H54 (cell line): ENCODE results near the gene ITGB7.

Experiments
- DNase-seq: peaks from one replicate; pipeline ENCODE4 v3.0.0; 2011; ENCODE audit warnings: low spot score, mixed read lengths; ENCODE audit not compliant: insufficient read length
- FAIRE-seq: peaks from 3 replicates; lab custom pipeline; 2011; peaks lifted over from hg19 to GRCh38; lab: Jason Lieb, UNC
- POLR2A ChIP-seq: IDR thresholded peaks from 2 replicates; pipeline ENCODE4 v1.6.1; 2011; ENCODE audit warnings: low read depth, mild to moderate bottlenecking, low read length

The ITGB7 gene

DNA sequence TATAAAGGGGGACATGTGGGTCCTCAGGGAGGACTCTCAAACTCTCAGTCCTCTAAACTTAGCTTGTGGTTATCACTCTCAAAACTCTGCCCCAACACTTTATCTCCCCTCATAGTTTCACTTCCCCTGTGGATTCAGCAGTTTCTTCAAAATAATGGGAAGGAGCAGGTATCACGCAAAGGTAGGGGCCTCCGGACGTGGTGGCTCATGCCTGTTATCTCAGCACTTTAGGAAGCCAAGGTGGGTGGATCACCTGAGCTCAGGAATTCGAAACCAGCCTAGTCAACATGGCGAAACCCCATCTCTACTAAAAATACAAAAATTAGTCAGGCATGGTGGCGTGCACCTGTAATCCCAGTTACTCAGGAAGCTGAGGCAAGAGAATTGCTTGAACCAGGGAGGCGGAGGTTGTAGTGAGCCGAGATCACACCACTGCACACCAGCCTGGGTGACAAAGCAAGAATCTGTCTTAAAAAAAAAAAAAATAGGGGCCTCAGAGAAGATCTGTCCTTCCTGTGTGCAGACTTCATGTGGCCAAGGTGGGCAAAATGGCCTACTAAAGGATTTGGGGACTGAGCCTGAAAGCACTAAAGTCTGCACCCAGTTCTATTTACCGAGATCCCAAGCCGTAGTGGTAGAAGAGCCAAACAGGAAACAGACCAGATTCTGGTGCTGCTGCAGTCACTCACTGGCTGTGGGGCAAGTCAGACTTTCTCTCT is 6.4 kb downstream of the ITGB7 start:
- no peak for TF ChIP-seq POLR2A
- DNase-seq (no peak), FAIRE-seq (no peak)

DNA sequence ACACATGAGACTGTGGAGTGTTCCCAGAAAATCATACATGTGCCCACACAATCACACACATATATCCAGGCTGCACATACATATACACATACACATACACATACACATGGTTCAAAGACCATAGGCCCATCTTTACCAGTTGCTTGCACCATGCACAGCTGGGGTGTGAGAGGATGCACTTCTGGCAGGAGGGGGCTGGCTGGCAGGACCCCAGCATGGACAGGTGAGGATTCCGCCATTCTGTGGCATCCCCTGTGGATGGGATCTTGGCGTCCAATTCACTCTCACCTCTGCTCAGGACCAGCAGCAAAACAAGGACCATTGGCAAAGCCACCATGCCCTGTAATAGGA is 7.0 kb downstream of the ITGB7 start:
- TF ChIP-seq POLR2A = no peak
- DNase-seq (no peak), FAIRE-seq (no peak)

DNA sequence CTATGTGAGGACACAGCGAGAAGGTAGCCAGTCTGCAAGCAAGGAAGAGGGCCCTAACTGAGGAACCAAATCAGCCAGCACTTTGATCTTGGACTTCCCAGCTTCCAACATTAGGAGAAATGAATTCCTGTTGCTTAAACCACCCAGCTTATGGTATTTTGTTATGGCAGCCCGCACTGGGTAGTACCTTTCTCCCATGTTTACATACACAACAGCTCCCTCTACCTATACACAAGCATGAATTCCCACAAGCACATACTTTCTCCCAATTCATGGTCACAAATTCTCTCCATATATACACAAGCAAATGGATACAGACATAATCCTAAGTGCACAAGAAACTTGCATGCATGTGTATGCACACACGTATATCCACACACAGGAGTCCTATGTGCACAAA is 7.4 kb downstream of the ITGB7 start:
- TF ChIP-seq POLR2A = no peak
- FAIRE-seq = no peak
- no peak for DNase-seq

DNA sequence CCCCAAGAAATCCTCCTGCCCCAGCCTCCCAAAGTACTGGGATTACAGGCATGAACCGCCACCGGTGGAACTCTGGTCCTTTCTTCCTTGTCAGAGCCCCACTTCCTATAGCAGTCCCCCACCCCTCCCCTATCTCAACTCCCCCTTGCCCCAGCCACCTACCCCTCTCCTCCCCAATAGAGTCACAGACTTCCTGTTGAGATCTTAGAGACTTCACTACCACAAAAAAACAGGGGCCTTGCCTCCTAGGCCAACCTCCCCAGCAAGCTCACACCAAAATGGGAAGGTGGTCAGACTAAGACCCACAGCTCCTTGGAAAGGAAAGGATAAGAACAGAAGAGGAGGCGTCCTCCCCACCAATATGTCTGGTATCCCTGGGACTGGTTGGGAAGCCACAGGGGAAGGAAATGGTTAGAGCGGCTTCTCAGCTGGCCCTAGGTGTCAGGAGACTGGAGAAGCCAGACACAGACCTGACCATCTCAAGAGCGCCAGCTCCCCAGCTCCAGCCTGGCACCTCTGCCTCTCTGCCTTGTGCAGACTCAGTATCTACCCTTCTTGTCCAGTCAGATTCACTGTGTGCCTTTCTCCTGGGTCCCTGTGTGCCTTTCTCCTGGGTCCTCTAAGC is 8.5 kb downstream of the ITGB7 start:
- TF ChIP-seq POLR2A = no peak
- DNase-seq = no peak
- FAIRE-seq = no peak

DNA sequence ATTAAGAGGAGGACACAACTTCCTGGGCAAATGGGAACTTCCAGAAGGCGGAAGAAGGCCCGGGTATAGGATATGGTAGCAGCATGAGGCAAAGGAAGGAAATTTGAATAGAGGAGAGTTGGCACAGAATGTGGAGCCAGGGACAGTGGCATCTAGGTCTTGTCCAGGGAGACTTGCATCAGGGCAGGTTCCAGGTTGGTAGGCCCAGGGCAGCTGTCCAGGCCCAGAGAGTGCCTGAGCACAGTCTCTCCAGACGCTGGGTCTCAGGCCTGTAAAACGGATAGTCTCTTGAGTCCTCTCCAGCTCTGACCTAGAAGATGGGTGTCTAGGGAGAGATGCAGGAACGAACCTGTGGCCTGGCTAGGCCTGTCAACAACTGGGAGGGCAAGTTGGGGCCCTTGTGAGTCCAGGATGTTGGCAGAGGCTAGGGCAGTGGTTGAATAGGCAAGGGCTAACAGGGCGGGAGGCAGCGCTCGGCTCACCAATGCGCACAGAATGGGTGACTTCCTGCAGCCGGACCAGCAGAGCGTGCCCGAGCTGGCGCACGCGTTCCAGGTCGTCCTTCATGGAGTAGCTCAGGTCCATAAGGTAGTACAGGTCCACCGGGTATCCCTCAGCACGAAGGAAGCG is 9.9 kb downstream of the ITGB7 start:
- no peak for DNase-seq
- TF ChIP-seq POLR2A = no peak
- FAIRE-seq = no peak

DNA sequence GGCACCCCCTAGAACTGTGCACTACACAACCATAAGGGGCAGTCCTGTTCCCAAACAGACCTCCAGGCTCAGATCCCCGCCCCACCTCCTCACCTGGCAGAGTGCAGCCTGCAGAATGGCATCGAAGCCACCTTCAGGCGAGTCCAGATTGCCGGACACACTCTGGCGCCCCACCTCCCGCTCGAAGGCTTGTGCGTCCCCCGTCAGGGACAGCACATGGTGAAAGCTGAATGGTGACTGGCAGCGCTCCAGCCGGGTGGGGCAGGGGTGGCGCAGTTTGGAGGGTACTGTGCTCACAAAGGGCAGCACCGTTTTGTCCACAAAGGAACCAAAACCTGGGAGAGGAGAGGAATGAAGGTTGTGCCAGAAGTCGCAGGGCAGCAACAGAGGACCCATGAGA is 10.6 kb downstream of the ITGB7 start:
- no peak for TF ChIP-seq POLR2A
- no peak for FAIRE-seq
- DNase-seq = no peak

DNA sequence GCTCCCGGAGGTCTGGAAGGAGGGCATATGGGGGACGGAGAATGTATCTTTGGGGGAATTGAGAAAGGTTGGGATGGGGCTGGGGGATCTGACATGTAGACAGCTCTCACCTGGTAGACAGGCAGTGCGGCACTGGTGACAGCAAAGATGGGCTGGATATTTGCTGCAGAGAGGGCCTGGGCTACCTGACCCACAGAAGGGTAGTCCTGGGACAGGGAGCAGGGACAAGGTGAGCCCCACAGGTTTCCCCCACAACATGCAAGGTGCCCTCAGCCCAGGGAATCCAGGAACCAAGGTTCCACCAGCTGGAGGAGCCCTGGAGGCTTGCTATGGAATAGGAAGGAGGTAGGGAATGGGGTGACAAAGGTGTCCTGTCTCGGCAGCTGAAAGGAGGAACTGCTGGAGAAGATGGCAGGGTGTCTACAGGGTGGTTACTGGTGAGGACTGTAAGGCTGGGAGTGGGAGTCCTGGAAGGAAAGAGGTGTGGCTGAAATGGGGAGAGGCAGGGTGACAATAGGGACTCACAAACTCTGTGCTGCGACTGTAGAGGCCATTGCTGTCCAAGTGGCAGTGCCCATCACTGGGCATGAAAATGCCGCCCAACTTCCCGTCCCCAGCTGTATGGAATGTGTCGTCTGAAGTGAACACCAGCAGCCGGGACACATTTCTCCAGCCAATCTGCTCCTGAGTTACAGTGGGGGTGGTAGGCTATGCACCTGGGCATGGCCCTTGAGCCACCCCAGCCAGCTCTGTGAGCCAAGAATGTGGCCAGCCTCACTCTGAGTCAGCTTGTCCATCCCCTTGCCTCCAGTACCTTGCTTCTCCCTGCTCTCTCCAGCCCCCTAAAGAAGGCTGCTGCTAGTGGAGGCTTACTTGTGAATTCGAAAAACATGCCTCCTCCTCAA is 11.3 kb downstream of the ITGB7 start:
- DNase-seq (no peak), FAIRE-seq (no peak)
- no peak for TF ChIP-seq POLR2A

DNA sequence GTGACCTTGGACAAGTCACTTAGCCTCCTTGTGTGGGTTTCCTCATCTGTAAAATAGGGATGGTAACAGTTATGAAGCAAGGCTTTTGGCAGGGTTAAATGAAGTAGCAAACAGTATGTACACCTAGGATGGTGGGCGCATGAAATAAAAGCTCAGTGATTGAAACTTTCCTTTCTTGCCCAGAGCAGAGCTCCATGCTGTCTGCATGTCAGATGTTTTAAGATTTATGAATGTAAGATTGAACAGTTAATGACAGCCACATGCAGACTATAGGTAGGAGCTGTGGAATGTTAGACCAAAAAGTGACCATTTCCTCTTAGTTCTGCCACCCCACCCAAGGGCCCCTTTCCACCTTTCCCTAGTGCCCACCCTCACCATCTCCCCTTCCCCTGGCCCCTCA is 12.1 kb downstream of the ITGB7 start:
- no peak for FAIRE-seq
- no peak for DNase-seq
- TF ChIP-seq POLR2A = no peak

DNA sequence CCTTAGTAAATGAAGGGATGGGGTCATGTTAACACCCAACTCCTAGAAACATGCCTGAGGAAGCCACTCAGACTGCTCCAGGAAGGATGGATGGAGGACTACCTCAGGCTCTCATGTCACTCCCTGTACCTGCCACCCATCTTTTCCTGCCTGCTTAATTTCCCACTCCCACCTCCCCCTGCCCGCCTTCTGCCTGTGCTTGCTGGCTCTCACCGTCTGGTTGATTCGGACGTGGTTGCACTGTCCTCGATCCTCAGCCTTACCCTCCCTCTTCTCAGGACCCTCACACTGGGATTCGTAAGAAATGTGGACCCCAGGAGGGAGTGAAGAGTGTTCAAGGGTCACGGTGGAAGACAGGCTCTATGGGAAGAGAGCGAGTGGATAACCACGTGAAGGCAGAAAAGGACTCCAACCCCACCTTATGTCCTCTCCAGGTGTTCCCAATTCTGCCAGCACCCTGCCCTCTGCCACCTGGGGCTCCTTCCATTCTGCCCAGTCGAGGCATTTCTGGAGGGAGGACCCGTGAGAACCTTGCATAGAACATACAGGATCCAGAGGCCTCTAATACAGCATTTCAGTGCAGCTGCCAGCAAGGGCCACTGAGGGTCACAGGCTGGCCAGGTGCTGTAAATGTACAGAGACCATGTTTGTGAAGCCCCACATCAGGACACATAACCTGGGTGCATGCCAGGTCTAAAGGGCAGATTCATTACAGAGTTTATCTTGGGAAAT is 12.9 kb downstream of the ITGB7 start:
- DNase-seq (no peak), FAIRE-seq (no peak)
- no peak for TF ChIP-seq POLR2A

DNA sequence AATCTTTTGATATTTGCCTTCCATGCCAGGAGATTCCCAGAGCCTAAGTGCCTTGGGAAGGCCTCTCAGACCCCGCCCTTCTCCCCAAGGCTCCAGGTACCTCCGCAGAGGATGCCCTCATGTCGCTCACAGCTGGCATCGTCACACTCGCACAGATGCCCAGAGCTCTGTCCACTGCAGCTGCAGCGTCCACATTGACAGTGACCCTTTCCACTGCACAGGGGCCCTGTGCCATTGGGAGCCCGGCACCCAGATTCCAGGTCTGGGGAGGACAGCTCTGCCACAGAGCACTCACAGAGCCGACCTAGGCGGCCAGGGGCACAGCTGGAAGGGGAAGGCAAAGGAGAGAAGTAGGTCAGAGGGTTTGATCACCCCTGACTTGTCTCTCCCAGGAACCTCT is 14.0 kb downstream of the ITGB7 start:
- FAIRE-seq = no peak
- no peak for DNase-seq
- TF ChIP-seq POLR2A = no peak

DNA sequence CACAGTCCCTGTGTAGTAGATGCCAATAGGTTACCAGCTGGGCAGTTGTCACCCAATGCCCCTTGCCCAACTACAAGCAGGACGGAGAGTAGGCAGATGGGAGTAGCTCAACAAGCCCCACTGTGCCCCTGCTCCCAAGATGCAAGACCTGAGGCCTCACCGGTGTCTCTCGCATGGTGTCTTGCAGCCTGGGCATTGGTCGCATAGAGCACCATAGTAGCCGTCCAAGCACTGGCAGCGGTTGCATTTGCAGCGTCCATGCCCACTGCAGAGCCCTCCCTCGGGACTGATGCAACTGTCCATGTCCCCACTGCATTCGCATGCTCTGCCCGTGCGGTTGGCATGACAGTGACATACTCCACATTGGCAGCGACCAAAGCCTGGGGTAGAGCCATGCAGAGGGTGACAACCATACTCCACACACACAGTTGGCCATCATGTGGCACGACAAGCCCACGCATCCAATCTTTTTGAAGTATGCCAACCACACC is 14.5 kb downstream of the ITGB7 start:
- no peak for FAIRE-seq
- no peak for TF ChIP-seq POLR2A
- no peak for DNase-seq

DNA sequence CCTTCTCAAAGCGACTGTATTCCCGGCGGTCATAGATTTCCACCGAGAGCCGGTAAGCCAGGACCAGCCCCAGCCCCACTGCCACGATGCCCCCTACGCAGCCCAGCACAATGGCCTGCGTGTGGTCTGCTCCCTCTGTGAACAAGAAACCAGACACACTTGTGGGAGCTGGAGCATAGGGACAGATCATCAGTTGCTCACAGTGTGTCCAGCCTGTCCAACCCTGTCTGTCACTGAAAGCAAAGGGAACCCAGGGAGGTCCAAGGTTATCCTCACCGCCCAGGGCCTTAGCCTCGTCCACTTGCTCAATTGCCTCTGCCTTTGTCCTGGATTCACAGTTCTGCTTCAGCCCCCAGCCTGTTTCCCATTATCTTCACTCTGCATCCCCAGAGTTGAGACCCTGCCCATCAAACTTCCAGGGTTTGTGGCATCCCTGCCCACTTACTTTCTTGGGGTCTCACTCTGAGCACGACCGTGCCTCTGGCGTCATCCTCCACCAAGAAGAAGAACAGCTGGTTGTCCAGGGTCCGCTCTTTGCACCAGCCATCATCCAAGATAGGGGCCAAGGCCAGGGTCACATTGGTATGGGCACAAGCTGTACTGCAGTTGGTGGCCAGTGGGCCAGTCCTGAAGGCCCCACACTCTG is 15.0 kb downstream of the ITGB7 start:
- TF ChIP-seq POLR2A = no peak
- no peak for FAIRE-seq
- DNase-seq = no peak
